GM18520 (cell line): ENCODE data around the gene IFNLR1.

Source experiments
- ATAC-seq: cut with Tn5 transposase; IDR thresholded peaks from one replicate; pipeline ENCODE4 v1.9.1; 2021; ENCODE audit not compliant: unreplicated experiment

Gene IFNLR1

DNA sequence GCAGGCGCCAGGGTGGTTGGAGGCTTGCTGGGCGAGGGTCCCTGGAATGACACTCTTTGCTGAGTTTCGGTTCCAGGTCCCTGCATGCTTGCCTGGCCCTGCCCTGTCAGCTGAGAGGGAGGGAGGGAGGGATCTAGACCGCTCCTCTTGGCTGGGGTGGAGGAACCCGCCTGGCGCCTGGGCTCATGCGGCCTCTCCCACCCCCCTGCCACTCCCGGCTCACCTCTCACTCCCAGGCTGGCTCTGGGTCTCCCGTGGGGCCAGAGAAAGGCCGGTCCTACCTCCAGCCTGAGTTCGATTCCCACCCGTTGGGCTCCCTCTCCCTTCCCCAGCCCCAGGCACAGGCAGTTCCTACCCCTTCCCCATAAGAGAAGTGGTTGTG is 19.0 kb upstream of the IFNLR1 start:
- no peak for ATAC-seq

DNA sequence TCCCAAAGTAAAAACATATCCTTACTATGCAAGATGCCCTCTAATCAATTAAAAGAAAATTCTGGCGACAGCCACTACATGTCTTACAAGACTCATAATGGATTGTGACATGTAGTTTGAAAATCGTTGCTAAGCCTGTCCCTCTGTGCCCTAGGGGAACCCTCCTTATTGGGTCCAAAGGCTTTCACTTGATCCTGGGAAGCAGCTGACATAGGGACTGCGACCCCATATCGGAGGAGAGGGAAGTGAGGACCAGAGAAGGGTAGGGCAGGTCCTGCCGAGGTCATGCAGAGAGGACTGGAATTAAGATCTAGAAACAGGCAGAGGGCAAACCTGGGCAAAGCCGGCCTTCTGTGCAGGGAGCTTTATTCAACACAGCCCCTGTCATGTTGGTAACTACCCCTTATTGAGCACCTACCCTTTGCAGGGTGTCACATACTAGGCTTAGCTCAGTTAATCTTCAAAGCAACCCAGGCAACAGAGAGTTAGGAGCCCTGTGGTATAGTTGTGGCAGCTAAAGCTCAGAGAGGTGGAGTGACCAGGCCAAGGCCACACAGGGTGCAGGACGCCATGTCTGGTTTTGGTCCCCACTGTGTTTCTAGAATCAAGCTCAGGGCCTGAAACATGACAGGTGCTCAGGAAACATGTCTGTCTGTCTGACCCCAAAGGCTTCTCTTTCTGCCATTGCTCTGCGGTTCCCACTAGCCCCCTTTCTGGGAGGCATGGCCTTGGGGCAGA is 18.4 kb upstream of the IFNLR1 start:
- no peak for ATAC-seq

- ATAC-seq: no peak
Observed at GRCh38 chr1:24204116-24204515, 17.0 kb upstream of the IFNLR1 start.

DNA sequence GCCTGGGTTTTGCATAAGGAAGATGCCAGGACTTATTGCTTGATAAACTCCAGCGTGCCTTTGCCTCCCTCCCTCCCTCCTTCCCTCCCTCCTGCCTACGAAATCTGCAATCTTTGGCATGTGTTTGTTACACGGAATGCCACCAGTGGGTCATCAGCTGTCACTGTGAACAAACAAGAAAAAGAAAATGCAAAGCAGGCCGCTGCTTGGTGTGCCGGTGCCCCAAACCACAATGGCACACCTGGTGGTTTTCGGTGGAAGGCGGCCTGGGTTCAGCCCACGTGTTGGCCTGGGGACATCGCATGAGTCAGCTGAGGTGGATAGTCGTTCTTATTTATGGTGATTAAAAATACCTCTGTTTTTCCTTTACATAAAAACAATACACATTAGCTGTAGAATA is 16.3 kb upstream of the IFNLR1 start:
- ATAC-seq: peak; percentile 50

DNA sequence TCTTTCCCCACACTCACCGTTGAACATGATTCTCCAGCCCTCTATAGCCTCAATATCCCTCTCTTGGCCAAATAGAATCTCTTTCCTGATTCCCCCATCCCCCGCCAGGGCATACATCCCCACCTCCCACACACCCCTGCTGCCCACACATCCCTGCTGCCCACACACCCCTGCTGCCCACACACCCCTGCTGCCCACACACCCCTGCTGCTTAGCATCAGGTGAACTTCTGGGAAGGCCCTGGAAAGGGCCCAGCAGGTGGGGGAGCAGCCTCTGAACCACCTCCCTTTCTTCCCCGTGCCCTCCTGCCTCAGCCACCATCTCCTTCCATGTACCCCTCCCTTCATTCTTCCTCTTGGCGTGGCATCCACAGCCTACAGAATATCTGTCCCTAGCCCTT is 15.9 kb upstream of the IFNLR1 start:
- ATAC-seq: no peak

- no peak for ATAC-seq
Observed at GRCh38 chr1:24202556-24202955, 15.5 kb upstream of the IFNLR1 start.

DNA sequence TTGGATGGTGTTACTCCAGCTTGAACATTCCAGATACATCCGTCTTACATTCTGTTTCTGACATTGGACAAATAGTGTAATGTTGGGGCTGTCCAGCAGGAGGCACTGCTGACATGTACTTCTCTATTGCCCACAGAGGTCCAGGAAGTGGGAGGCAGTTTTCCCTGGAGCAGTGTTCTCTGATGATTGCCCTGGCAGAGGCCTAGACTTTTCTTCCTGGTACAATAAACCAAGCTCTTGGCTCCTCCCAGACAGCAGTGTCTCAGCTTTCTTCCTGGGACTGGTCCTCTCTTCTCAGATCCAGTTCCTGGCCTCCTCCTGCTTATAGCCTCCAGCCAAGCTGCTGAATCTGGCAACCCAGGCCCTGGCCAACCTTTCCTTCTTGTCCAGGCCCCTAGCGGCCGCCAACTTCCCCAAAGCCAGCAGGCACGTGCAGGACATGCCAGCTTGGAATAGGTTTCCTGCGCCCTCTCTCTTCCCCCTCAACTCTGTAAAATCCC is 14.9 kb upstream of the IFNLR1 start:
- ATAC-seq: no peak

DNA sequence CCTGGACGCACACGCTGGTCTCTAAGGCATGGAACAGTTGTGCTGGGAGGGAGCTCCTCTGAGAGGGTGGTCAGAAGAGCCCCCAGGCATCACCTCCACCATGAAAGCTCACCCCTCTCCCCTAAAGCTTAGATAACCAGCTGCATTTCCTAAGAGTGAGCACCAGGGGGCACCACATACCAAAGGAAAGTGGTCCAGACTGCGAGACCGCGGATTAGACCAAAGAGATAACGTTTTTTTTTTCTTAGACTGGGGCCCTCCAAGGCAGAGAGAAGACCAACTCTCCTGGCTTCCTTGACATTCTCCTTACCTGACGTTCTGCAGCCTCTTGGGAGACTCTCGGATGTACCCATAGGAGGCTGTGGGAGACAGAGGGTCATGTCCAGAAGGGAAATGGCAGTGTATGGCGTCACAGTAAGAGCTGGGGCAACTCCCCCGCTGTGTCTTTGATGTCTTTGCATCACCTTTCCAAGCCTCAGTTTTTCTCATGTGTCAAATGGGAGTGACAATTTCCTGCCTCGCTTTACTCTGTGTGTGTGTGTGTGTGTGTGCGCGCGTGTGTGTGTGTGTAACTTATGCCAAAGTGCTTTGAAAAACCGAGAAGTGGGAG is 12.3 kb upstream of the IFNLR1 start:
- ATAC-seq: no peak

DNA sequence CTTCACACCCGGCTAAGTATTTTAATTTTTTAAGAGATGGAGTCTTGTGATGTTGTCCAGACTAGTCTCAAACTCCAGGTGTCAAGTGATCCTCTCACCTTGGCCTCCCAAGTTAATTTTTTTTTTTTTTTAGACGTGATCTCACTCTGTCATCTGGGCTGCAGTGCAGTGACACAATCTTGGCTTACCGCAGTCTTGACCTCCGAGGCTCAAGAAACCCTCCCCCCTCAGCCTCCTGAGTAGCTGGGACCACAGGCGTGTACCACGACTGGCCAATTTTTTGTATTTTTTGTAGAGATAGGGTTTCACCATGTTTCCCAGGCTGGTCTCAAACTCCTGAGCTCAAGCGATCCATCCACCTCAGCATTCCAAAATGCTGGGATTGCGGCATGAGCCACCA is 11.7 kb upstream of the IFNLR1 start:
- no peak for ATAC-seq

- no peak for ATAC-seq
Observed at GRCh38 chr1:24195874-24196273, 8.8 kb upstream of the IFNLR1 start.

DNA sequence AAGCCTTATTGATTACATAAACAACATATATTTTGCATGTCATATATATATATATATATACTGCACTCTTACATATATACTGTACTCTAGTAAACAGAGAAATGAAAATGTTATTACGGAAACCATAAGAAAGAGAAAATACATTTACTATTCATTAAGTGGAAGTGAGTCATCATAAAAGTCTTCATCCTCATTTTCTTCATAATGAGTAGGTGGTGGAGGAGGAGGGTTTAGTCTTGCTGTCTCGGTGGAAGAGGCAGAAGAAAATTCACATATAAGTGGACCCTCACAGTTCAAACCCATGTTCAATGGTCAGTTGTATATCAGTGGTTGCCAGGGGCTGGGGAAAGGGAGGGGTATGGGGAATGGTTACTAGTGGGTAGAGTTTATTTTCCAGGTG is 8.0 kb upstream of the IFNLR1 start:
- ATAC-seq: no peak

DNA sequence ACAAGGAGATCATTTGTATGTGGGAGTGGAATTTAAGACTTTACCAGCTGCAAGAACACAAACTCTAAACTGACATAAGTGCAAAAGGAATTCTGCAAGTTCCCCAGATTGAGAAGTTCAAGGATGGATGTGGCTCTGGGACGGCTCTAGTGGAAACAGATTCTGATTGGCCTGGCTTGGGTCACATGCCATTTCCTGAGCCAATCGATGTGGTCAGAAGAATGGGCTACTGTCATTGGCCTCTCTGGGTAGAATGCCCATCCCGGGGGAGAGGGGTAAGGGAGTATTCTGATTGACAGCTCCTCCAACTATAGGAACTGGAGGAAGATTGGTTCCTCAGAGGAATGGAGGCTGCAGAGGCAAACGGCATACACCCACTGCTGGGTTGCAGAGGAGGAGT is 6.0 kb upstream of the IFNLR1 start:
- ATAC-seq: no peak

DNA sequence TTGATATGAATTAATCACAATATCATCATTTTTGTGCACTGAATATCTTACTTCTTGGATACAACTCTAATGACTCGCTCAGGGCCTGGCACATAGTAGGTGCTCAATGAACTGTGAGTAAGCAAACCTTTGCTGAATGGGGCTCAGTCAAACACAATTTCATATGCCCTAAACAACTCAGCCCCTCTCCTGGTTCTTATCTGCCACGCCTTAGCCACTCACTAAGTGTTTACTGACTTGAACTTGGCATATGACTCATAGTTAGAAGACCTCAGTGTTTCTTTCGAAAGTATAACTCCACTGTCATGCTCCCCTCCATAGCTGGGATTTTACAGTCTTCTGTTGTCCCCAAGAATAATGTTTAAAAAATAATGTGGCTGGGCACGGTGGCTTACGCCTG is 4.8 kb upstream of the IFNLR1 start:
- no peak for ATAC-seq

DNA sequence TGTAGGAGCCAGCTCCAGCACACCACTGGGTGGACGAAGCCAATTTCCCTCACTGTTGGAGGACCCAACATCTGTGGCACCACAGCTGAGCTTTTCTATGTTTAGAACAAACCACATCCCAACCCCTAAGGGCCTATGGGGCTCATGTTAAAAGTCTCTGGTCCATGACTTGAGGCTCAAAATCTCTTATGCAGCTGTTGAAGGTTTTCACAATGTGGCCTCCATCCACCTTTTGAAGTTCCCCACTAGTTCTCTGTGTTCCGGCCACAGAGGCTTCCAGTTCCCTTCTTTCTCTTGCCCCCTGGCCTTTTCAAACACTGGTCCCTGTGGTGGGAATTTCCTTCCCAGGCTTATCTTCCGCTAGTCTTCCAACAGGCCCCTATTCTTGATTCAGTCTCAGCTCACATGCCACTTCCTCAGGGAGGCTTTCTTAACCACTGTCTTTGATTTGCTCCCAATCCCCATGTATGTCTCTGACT is 3.9 kb upstream of the IFNLR1 start:
- peak; percentile 28 for ATAC-seq

DNA sequence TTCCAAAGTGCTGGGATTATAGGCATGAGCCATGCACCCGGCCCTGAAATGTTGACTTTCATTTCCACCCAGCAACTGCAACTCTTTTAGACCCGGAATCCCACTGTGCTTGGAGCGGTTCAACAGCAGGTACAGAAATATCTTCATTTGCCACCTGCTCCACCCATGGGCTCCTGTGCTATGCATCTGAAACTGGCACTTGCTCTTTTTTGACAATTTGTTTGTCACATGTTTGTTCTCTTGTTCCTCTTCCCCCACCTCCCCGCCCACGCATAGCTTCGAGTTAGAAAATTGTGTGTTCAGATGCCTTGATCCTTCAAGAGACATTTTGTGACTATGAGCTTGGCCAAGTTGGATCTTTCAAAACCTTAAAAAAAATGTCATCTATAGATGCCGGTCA is 2.4 kb upstream of the IFNLR1 start:
- ATAC-seq: peak; percentile 24

GRCh38 chr1:24186711-24186992 is 437 bp downstream of the IFNLR1 start:
- no peak for ATAC-seq

- ATAC-seq: no peak
Observed at GRCh38 chr1:24186031-24186710, 918 bp downstream of the IFNLR1 start.

DNA sequence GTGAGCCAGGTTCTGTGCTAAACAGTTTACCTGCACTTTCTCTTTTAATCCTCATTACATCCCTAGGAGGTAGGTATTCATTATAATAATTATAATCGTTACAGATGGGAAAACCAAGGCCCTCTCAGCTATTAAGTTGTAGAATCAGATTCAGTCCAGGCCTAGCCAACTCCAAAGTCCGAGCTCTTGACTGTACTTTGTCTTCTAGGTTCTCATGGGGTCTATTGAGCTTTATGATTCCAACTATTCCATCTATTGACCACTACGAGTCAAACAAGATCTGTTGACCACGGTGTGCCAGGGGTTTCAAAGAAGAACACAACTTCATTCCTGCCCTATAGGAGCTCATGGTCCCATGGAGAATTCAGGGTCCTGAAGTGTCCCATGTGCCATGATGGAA is 2.0 kb downstream of the IFNLR1 start:
- no peak for ATAC-seq

DNA sequence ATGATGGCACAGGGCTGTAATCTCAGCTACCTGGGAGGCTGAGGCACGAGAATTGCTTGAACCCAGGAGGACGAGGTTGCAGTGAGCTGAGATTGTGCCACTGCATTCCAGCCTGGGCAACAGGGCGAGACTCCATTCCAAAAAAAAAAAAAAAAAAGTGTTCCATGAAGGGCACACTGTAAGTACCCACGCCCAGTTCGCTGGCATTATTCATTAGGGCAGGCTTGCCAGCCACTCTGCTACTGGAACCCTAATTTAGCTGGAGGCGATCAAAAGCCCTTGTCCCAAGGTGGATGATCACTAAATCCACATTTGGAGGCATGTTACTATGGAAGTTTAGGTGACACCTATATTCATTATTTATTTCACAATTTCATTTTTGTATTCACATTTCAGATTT is 5.0 kb downstream of the IFNLR1 start:
- no peak for ATAC-seq

- ATAC-seq: no peak
Observed at GRCh38 chr1:24181619-24182018, 5.5 kb downstream of the IFNLR1 start.

GRCh38 chr1:24180676-24181075 is 6.4 kb downstream of the IFNLR1 start:
- no peak for ATAC-seq

DNA sequence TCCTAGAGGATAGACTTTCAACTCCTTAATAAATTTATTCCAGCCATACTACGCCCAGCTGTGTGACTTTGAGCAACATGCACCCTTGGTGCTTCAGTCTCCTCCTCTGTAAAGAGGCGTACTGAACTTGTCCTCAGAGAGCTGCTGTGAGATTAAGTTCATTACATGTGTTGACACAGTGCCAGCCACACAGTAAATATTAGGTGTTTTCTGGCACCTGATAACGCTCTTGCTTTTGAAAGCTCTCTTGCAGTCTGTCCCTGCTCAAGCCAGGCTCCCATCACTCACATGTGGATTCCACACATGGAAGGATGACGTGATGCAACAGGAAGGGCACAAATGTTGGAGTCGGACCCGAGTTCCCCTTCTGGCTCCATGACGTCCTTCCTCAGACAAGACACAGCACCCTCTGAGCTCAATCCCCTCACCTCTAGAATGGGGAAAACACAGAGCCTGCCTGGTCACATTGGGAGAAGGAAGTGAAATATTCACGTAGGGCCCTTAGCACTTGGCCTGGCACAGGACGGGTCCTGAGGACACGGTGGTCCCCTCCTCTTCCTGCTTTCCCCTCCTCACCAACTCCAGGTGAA is 7.7 kb downstream of the IFNLR1 start:
- ATAC-seq: no peak
